Endothelial cell of umbilical vein (primary cell): ENCODE measurements around the gene AIG1. TPM values are rescaled to one million over a fixed set of nuclear protein-coding genes. Genes with fewer than 3 reads are reported as not detected.

Experiments
- BruUV-seq: library from RNA; stranded (reverse); fragments of 400-500 nt; replicated peaks from 2 replicates; lab custom pipeline; 2021; lab: Mats Ljungman, UMichigan
- CTCF ChIA-PET: fragments of 300-600, 350-600 bp; sonication (Branson Sonifier 250); formaldehyde crosslinking; loops from one replicate; lab custom pipeline; 2021; ENCODE audit warnings: antibody characterized with exemption, inconsistent platforms; lab: Charles Lee
- POLR2A ChIA-PET: fragments of 300-600, 350-600 bp; sonication (Branson Sonifier 250); formaldehyde crosslinking; loops from one replicate; lab custom pipeline; 2021; ENCODE audit warnings: antibody characterized with exemption, inconsistent platforms; lab: Charles Lee
- DNase-seq: peaks from one replicate; pipeline ENCODE4 v3.0.0-alpha.2; 2011; ENCODE audit warnings: low read depth, low spot score
- FAIRE-seq: peaks from 2 replicates; lab custom pipeline; 2011; peaks lifted over from hg19 to GRCh38; lab: Jason Lieb, UNC
- H2AFZ ChIP-seq: 2 replicates; pipeline ENCODE4 v1.6.0; 2012; ENCODE audit warnings: low read depth, low read length, control low read depth, inconsistent platforms
- H3K27ac ChIP-seq: 2 replicates; pipeline ENCODE4 v1.5.1; 2011; ENCODE audit warnings: low read depth, mild to moderate bottlenecking, control low read depth, low read length, moderate library complexity; ENCODE audit not compliant: insufficient read depth
- H3K27me3 ChIP-seq, 2 experiments: 2 replicates each; pipeline versions ENCODE4 v1.6.0 to v1.6.1; 2011; ENCODE audit warnings: low read length in 2 of 2, mixed read lengths in 1 of 2; ENCODE audit not compliant: control insufficient read depth in 2 of 2, insufficient read depth in 2 of 2
- H3K36me3 ChIP-seq, 2 experiments: 2 replicates in 1 of 2; 3 replicates in 1 of 2; pipeline ENCODE4 v1.5.1; 2011; ENCODE audit warnings: low read length in 2 of 2, mild to moderate bottlenecking in 1 of 2, moderate library complexity in 1 of 2; ENCODE audit not compliant: control insufficient read depth in 2 of 2, insufficient read depth in 2 of 2; ENCODE audit errors: extremely low read depth in 1 of 2
- H3K4me1 ChIP-seq: 3 replicates; pipeline ENCODE4 v1.5.1; 2011; ENCODE audit warnings: mild to moderate bottlenecking, low read length; ENCODE audit not compliant: control insufficient read depth, insufficient read depth; ENCODE audit errors: extremely low read depth
- H3K4me2 ChIP-seq: 2 replicates; pipeline ENCODE4 v1.6.1; 2011; ENCODE audit warnings: low read length, control low read depth, mixed read lengths; ENCODE audit not compliant: insufficient read depth
- H3K4me3 ChIP-seq, 3 experiments: fragments of 200-600 bp in 1 of 3; sonication (generic), shearing (Covaris generic) in 1 of 3; replicated peaks in 1 of 3; 2 replicates each; pipeline ENCODE4 v1.5.1; 2011 to 2016; ENCODE audit warnings: control low read depth in 3 of 3, low read length in 3 of 3, mild to moderate bottlenecking in 2 of 3, inconsistent platforms in 1 of 3, low read depth in 1 of 3, moderate library complexity in 1 of 3; ENCODE audit not compliant: insufficient read depth in 1 of 3
- H3K79me2 ChIP-seq: 2 replicates; pipeline ENCODE4 v1.6.0; 2012; ENCODE audit warnings: low read length, inconsistent platforms; ENCODE audit not compliant: control insufficient read depth, insufficient read depth
- H3K9ac ChIP-seq: replicated peaks from 2 replicates; pipeline ENCODE3; 2011; ENCODE audit warnings: low read length, control low read depth; ENCODE audit not compliant: insufficient read depth; ENCODE audit errors: extremely low read depth
- H3K9me1 ChIP-seq: replicated peaks from 3 replicates; pipeline ENCODE4 v1.6.0; 2011; ENCODE audit warnings: mild to moderate bottlenecking, low read length; ENCODE audit not compliant: control insufficient read depth, insufficient read depth; ENCODE audit errors: extremely low read depth
- H3K9me3 ChIP-seq: replicated peaks from 2 replicates; pipeline ENCODE4 v1.5.1; 2012; ENCODE audit warnings: low read length, inconsistent platforms; ENCODE audit not compliant: control insufficient read depth, insufficient read depth
- H4K20me1 ChIP-seq: replicated peaks from 2 replicates; pipeline ENCODE3; 2011; ENCODE audit warnings: mild to moderate bottlenecking, low read length; ENCODE audit not compliant: control insufficient read depth, insufficient read depth; ENCODE audit errors: extremely low read depth
- EZH2 ChIP-seq: IDR thresholded peaks from 2 replicates; pipeline ENCODE4 v1.6.1; 2012; ENCODE audit warnings: borderline replicate concordance, low read depth, mild to moderate bottlenecking, moderate library complexity, low read length, inconsistent platforms; ENCODE audit not compliant: severe bottlenecking
- POLR2A ChIP-seq: IDR thresholded peaks from 2 replicates; pipeline ENCODE4 v1.6.1; 2012; ENCODE audit warnings: low read depth, mild to moderate bottlenecking, control low read depth, low read length
- dilution Hi-C: fragments of 300-500 bp; cut with MboI; formaldehyde crosslinking; loops from one replicate; pipeline ENCODE4 v1.15.0; 2019; ENCODE audit warnings: low sequenced_read_pairs; ENCODE audit not compliant: extremely low pct_ligation_motif_present
- intact Hi-C: fragments of 100-400 bp; cut with micrococcal nuclease; formaldehyde crosslinking; loops from one replicate; pipeline ENCODE4 v1.10.0; 2022
- polyA plus RNA-seq, 4 experiments: library from polyadenylated mRNA; depleted of rRNA in 3 of 4; stranded (reverse) in 3 of 4; unstranded in 1 of 4; fragments of >200 nt; gene quantifications; 2 replicates each; pipeline versions ENCODE4 v1.2.1 to v1.2.3, GENCODE V29; 2011 to 2012; ENCODE audit warnings: missing spikeins in 1 of 4
- total RNA-seq: library from RNA; stranded (reverse); gene quantifications from 2 replicates; pipeline ENCODE4 v1.2.3, GENCODE V29; 2021
- TF ChIP-seq, protein P1 (sequence below), 2 donors: IDR thresholded peaks; 1 replicate in 1 of 2; 2 replicates in 1 of 2; pipeline ENCODE4 v1.5.1; 2011; ENCODE audit warnings: low read length in 2 of 2, mild to moderate bottlenecking in 2 of 2, moderate library complexity in 2 of 2, control low read depth in 1 of 2, inconsistent platforms in 1 of 2, low read depth in 1 of 2; ENCODE audit not compliant: insufficient read depth in 1 of 2; ENCODE audit errors: extremely low read depth in 1 of 2

AIG1 gene
- total and polyA plus RNA-seq, 2 donors (not counting 3 experiments of a cell fraction or from before 2014, with no cell fraction given) = 17.7 to 22.7 TPM

DNA sequence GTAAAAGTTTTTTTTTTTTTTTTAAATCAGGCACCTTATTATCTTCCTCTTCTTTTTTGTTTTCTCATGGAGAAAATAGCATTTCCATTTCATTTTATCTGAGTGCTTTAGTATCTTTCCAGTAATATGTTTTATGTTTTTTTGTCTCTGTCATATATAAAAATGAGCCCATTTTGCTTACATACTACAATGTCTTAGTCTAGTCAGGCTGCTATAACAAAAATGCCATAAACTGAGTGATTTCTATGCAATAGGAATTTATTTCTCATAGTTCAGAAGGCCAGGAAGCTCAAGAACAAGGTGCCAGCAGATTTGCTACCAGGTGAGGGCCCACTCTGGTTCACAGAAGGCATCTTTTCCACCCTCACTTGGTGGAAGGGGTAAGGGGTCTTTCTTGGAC is 35.7 kb upstream of the AIG1 start:
- Histone ChIP-seq H3K9me1 (no peaks in the 10 kb centered on the region), H4K20me1 (no peaks in the 10 kb centered on the region), H3K27ac (no peak overlapping the region), H3K79me2 (no peaks in the 10 kb centered on the region), H3K4me1 (no peaks in the 10 kb centered on the region), H3K9me3 (no peaks in the 10 kb centered on the region), H3K36me3 (no peaks in the 10 kb centered on the region), H2AFZ (no peak overlapping the region), H3K4me2 (no peak overlapping the region), H3K4me3 (no peak overlapping the region), H3K27me3 (no peaks in the 10 kb centered on the region), H3K9ac (no peak overlapping the region)
- intact Hi-C loops = loop anchor here (5.0 to 10.0 kb wide), 3 partner anchors 63 to 550 kb away; partner anchors contain the start of gene HIVEP2
- ChIA-PET CTCF (interaction anchor here (2.1 to 2.6 kb wide), 2 partner anchors 332 kb away, joined by 18 to 124 read pairs; no protein-coding TSS in a partner anchor), POLR2A (no interaction called here)
- BruUV-seq = no TSS peak
- dilution Hi-C loops = no loop called here
- no peak for TF ChIP-seq EZH2
- no peak for TF ChIP-seq POLR2A
- FAIRE-seq = no peak
- no peak for DNase-seq

DNA sequence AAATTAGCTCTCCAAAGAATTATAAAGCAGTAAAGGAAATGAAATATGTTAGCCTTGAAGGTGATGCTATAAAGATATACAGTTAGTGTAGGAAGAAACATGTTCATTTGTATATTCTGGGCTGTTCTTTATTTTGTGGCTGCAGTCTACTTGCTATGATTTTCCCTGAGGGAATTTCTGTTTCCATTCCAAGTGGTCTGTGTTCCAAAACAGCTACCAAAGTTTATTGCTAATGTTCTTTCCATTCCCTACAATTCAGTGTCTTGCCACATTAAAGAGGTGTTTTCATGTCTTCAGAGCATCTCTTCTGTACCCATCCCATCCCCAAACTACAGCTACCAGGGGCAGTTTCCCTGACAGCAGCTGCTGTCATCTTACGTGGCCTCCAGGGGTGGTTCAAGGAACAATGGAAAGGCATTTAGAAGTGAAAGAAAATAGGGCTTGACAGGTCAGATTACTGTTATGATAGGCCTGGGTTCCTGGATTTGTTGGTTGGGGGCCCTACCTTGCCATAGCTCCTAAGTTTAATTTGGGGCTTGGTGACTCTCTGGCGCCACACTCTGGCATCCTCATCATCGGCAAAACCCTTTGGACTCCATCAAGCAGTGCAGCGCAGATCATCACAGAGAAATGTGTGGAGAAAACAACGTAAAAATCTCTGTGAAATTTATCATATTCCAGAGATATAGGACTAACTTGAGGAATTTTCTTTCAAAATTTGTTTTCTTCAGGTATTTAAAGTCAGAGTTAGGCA is 33.8 kb upstream of the AIG1 start:
- Histone ChIP-seq H4K20me1 (no peaks in the 10 kb centered on the region), H3K4me3 (no peak overlapping the region), H3K79me2 (no peaks in the 10 kb centered on the region), H3K4me2 (no peak overlapping the region), H2AFZ (no peak overlapping the region), H3K27ac (no peak overlapping the region), H3K9me3 (no peaks in the 10 kb centered on the region), H3K9me1 (no peaks in the 10 kb centered on the region), H3K9ac (no peak overlapping the region), H3K27me3 (no peaks in the 10 kb centered on the region), H3K36me3 (no peaks in the 10 kb centered on the region), H3K4me1 (no peaks in the 10 kb centered on the region)
- ChIA-PET POLR2A (no interaction called here), CTCF (interaction anchor here (0.6 to 2.9 kb wide), 61 partner anchors 8 to 552 kb away, joined by 3 to 124 read pairs (median 4); partner anchors contain the start of gene HIVEP2)
- dilution Hi-C loops = no loop called here
- FAIRE-seq (peak; percentile 42), DNase-seq (peak; percentile 61)
- BruUV-seq = no TSS peak
- intact Hi-C loops = loop anchor here (1.0 to 10.0 kb wide), 7 partner anchors 65 to 552 kb away; partner anchors contain the start of gene HIVEP2
- no peak for TF ChIP-seq EZH2
- TF ChIP-seq, protein P1, sequence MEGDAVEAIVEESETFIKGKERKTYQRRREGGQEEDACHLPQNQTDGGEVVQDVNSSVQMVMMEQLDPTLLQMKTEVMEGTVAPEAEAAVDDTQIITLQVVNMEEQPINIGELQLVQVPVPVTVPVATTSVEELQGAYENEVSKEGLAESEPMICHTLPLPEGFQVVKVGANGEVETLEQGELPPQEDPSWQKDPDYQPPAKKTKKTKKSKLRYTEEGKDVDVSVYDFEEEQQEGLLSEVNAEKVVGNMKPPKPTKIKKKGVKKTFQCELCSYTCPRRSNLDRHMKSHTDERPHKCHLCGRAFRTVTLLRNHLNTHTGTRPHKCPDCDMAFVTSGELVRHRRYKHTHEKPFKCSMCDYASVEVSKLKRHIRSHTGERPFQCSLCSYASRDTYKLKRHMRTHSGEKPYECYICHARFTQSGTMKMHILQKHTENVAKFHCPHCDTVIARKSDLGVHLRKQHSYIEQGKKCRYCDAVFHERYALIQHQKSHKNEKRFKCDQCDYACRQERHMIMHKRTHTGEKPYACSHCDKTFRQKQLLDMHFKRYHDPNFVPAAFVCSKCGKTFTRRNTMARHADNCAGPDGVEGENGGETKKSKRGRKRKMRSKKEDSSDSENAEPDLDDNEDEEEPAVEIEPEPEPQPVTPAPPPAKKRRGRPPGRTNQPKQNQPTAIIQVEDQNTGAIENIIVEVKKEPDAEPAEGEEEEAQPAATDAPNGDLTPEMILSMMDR (IDR thresholded peaks at IDR 0.05; ENCODE audit: extremely low read depth in 1 of 2, insufficient read depth in 1 of 2, low read depth in 1 of 2, low read length in 2 of 2) = peak; percentile 66 to 72
